ENCODE results near the gene XYLB.

- no peak for TF ChIP-seq EZH2phosphoT487 (IDR thresholded peaks at IDR 0.05; ENCODE audit: borderline replicate concordance, low read length)
- TF ChIP-seq, protein P1, sequence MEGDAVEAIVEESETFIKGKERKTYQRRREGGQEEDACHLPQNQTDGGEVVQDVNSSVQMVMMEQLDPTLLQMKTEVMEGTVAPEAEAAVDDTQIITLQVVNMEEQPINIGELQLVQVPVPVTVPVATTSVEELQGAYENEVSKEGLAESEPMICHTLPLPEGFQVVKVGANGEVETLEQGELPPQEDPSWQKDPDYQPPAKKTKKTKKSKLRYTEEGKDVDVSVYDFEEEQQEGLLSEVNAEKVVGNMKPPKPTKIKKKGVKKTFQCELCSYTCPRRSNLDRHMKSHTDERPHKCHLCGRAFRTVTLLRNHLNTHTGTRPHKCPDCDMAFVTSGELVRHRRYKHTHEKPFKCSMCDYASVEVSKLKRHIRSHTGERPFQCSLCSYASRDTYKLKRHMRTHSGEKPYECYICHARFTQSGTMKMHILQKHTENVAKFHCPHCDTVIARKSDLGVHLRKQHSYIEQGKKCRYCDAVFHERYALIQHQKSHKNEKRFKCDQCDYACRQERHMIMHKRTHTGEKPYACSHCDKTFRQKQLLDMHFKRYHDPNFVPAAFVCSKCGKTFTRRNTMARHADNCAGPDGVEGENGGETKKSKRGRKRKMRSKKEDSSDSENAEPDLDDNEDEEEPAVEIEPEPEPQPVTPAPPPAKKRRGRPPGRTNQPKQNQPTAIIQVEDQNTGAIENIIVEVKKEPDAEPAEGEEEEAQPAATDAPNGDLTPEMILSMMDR (conservative IDR thresholded peaks at IDR 0.05; ENCODE audit: low read depth, low read length): no peak
These were observed 114.0 kb downstream of the XYLB start for GRCh38 chr3:38460377-38461270.

Measured in PC-3 (cell line).